Activated CD8-positive, alpha-beta T cell treated with anti-CD3 and anti-CD28 coated beads for 36 hours (primary cell): ENCODE data around the gene ZBBX. TPM values are rescaled to one million over a fixed set of nuclear protein-coding genes. Genes with fewer than 3 reads are reported as not detected.

Experiments
- ATAC-seq: fragments of 200-7000 bp; cut with Tn5 transposase; one replicate; pipeline ENCODE4 v1.10.0; 2021; ENCODE audit warnings: mild to moderate bottlenecking, moderate library complexity
- CTCF ChIA-PET: fragments of 350-600 bp; sonication (Branson Sonifier 250); formaldehyde crosslinking; loops from one replicate; lab custom pipeline; 2021; ENCODE audit warnings: antibody characterized with exemption; lab: Charles Lee
- POLR2A ChIA-PET: fragments of 350-600 bp; sonication (Branson Sonifier 250); formaldehyde crosslinking; loops from one replicate; lab custom pipeline; 2021; ENCODE audit warnings: antibody characterized with exemption; lab: Charles Lee
- DNase-seq: peaks from one replicate; pipeline ENCODE4 v3.0.0-alpha.2; 2020
- H3K27ac Mint-ChIP-seq: one replicate; pipeline ENCODE4 v1.8.0; 2021; ENCODE audit warnings: mild to moderate bottlenecking, mixed read lengths
- H3K27me3 Mint-ChIP-seq: one replicate; pipeline ENCODE4 v1.8.0; 2021; ENCODE audit warnings: mixed read lengths
- H3K36me3 Mint-ChIP-seq: one replicate; pipeline ENCODE4 v1.8.0; 2021; ENCODE audit warnings: low read depth, mixed read lengths
- H3K4me1 Mint-ChIP-seq: one replicate; pipeline ENCODE4 v1.8.0; 2021; ENCODE audit warnings: low read depth, mixed read lengths
- H3K4me3 Mint-ChIP-seq: one replicate; pipeline ENCODE4 v1.8.0; 2021; ENCODE audit warnings: mild to moderate bottlenecking, moderate library complexity, mixed read lengths
- H3K9me3 Mint-ChIP-seq: one replicate; pipeline ENCODE4 v1.8.0; 2021; ENCODE audit warnings: mixed read lengths
- CTCF ChIP-seq: fragments of 200-600 bp; IDR thresholded peaks from one replicate; pipeline ENCODE4 v1.8.0; 2022; ENCODE audit warnings: antibody characterized with exemption, mild to moderate bottlenecking
- intact Hi-C: fragments of 100-400 bp; cut with micrococcal nuclease; formaldehyde crosslinking; loops from one replicate; pipeline ENCODE4 v1.10.0; 2022
- total RNA-seq, 2 experiments: library from RNA; stranded (reverse); gene quantifications; one replicate each; pipeline ENCODE4 v1.2.3, GENCODE V29; 2021

Gene ZBBX
- total RNA-seq, 2 experiments from 2014 or later: not detected

- no peaks in the 10 kb centered on the region for H3K27me3 Mint-ChIP-seq
Observed at GRCh38 chr3:167300207-167300606, 79.9 kb downstream of the ZBBX start.

GRCh38 chr3:167289435-167289834 lies 90.7 kb downstream of the ZBBX start:
- no peaks in the 10 kb centered on the region for H3K36me3 Mint-ChIP-seq
- H3K27me3 Mint-ChIP-seq: no peaks in the 10 kb centered on the region
- no peak for TF ChIP-seq CTCF
- no peaks in the 10 kb centered on the region for H3K4me1 Mint-ChIP-seq
- ChIA-PET CTCF (no interaction called here), POLR2A (no interaction called here)
- H3K9me3 Mint-ChIP-seq: no peaks in the 10 kb centered on the region
- DNase-seq (no peak), ATAC-seq (no peak)
- H3K4me3 Mint-ChIP-seq: no peak overlapping the region
- no peak overlapping the region for H3K27ac Mint-ChIP-seq
- intact Hi-C loops: no loop called here

More at GRCh38 chr3:167300207-167300606, 79.9 kb downstream of the ZBBX start:
- DNase-seq: no peak
- TF ChIP-seq CTCF: no peak
- no peak for ATAC-seq
- peaks cover 2% of the 10 kb centered on the region for H3K9me3 Mint-ChIP-seq
- no peak overlapping the region for H3K27ac Mint-ChIP-seq
- no peak overlapping the region for H3K4me3 Mint-ChIP-seq
- ChIA-PET CTCF (no interaction called here), POLR2A (no interaction called here)
- intact Hi-C loops: no loop called here
- H3K4me1 Mint-ChIP-seq: no peaks in the 10 kb centered on the region
- H3K36me3 Mint-ChIP-seq: no peaks in the 10 kb centered on the region

GRCh38 chr3:167288737-167289136 lies 91.4 kb downstream of the ZBBX start:
- ChIA-PET POLR2A (no interaction called here), CTCF (no interaction called here)
- TF ChIP-seq CTCF: no peak
- ATAC-seq (no peak), DNase-seq (no peak)
- Mint-ChIP-seq H3K4me3 (no peak overlapping the region), H3K9me3 (no peaks in the 10 kb centered on the region), H3K27ac (no peak overlapping the region), H3K36me3 (no peaks in the 10 kb centered on the region), H3K27me3 (no peaks in the 10 kb centered on the region), H3K4me1 (no peaks in the 10 kb centered on the region)
- intact Hi-C loops: no loop called here

- Mint-ChIP-seq H3K36me3 (no peaks in the 10 kb centered on the region), H3K4me1 (no peaks in the 10 kb centered on the region), H3K27ac (no peak overlapping the region), H3K4me3 (no peak overlapping the region), H3K9me3 (no peaks in the 10 kb centered on the region), H3K27me3 (no peaks in the 10 kb centered on the region)
- no peak for TF ChIP-seq CTCF
- DNase-seq (no peak), ATAC-seq (no peak)
- intact Hi-C loops: no loop called here
- POLR2A ChIA-PET: no interaction called here
- CTCF ChIA-PET: no interaction called here
Observed at GRCh38 chr3:167287308-167287707, 92.8 kb downstream of the ZBBX start.

GRCh38 chr3:167274141-167274874 lies 105.8 kb downstream of the ZBBX start:
- DNase-seq (no peak), ATAC-seq (no peak)
- H3K9me3 Mint-ChIP-seq: no peaks in the 10 kb centered on the region
- no peaks in the 10 kb centered on the region for H3K4me1 Mint-ChIP-seq
- H3K27ac Mint-ChIP-seq: no peak overlapping the region
- H3K4me3 Mint-ChIP-seq: no peak overlapping the region
- intact Hi-C loops: no loop called here
- CTCF ChIA-PET: no interaction called here
- no peak for TF ChIP-seq CTCF
- no peaks in the 10 kb centered on the region for H3K36me3 Mint-ChIP-seq
- POLR2A ChIA-PET: no interaction called here
- no peaks in the 10 kb centered on the region for H3K27me3 Mint-ChIP-seq
